HG03095 (cell line): ENCODE measurements around the gene METTL23.
"Not testable (repeated sequence)": the region's sequence is repeated elsewhere in the genome, so short reads cannot be mapped to it uniquely, and the experiment has no call there.

Experiments
- ATAC-seq: cut with Tn5 transposase; IDR thresholded peaks from one replicate; pipeline ENCODE4 v1.9.1; 2021; ENCODE audit warnings: moderate library complexity; ENCODE audit not compliant: unreplicated experiment

METTL23 gene

GRCh38 chr17:76713765-76714164 is 12.9 kb upstream of the METTL23 start:
- no peak for ATAC-seq

- no peak for ATAC-seq
Observed at GRCh38 chr17:76714336-76714735, 12.3 kb upstream of the METTL23 start.

- no peak for ATAC-seq
Observed at GRCh38 chr17:76714822-76715495, 11.7 kb upstream of the METTL23 start.

- ATAC-seq = no peak
Observed at GRCh38 chr17:76715496-76715830, 11.2 kb upstream of the METTL23 start.

GRCh38 chr17:76716146-76716838 is 10.3 kb upstream of the METTL23 start:
- no peak for ATAC-seq

- ATAC-seq = no peak
Observed at GRCh38 chr17:76716839-76717215, 9.8 kb upstream of the METTL23 start.

GRCh38 chr17:76718516-76718915 is 8.1 kb upstream of the METTL23 start:
- no peak for ATAC-seq

GRCh38 chr17:76720211-76720610 is 6.4 kb upstream of the METTL23 start:
- no peak for ATAC-seq

GRCh38 chr17:76720941-76721340 is 5.7 kb upstream of the METTL23 start:
- no peak for ATAC-seq

- no peak for ATAC-seq
Observed at GRCh38 chr17:76721463-76721862, 5.2 kb upstream of the METTL23 start.

GRCh38 chr17:76722279-76722678 is 4.4 kb upstream of the METTL23 start:
- no peak for ATAC-seq

GRCh38 chr17:76722977-76723376 is 3.7 kb upstream of the METTL23 start:
- not testable (repeated sequence) for ATAC-seq

GRCh38 chr17:76723812-76724211 is 2.8 kb upstream of the METTL23 start:
- no peak for ATAC-seq

GRCh38 chr17:76725580-76726230 is 934 bp upstream of the METTL23 start:
- peak; percentile 26 for ATAC-seq

- ATAC-seq = peak; percentile 51
Observed at GRCh38 chr17:76726231-76726775, 336 bp upstream of the METTL23 start, which contains the start of gene JMJD6. TSS of gene JMJD6 (minus strand) at chr17:76726606. CDS start at chr17:76726475, 131 bp downstream.

- no peak for ATAC-seq
Observed at GRCh38 chr17:76727745-76728456, 1.3 kb downstream of the METTL23 start.

GRCh38 chr17:76731800-76732733 is 5.4 kb downstream of the METTL23 start:
- ATAC-seq = not testable (repeated sequence)

- ATAC-seq = no peak
Observed at GRCh38 chr17:76732734-76733617, 6.3 kb downstream of the METTL23 start.

GRCh38 chr17:76733618-76733957 is 6.9 kb downstream of the METTL23 start:
- no peak for ATAC-seq
